GM10248 (cell line): ENCODE data around the gene BOLL.
"Not testable (repeated sequence)": the region's sequence is repeated elsewhere in the genome, so short reads cannot be mapped to it uniquely, and the experiment has no call there.

Experiments used
- CTCF ChIA-PET: fragments of 300-600 bp; sonication (Branson Sonifier 250); formaldehyde crosslinking; extraction: SDS; loops from one replicate; lab custom pipeline; 2021; ENCODE audit warnings: antibody characterized with exemption; lab: Yijun Ruan, JAX
- POLR2A ChIA-PET: fragments of 350-650 bp; sonication (Branson Sonifier 250); formaldehyde crosslinking; extraction: SDS; loops from one replicate; lab custom pipeline; 2020; ENCODE audit warnings: antibody characterized with exemption; lab: Yijun Ruan, JAX
- DNase-seq: peaks from one replicate; pipeline ENCODE4 v3.0.0; 2012; ENCODE audit errors: extremely low spot score
- TF ChIP-seq, protein P1 (sequence below): IDR thresholded peaks from 2 replicates; pipeline ENCODE4 v1.5.1; 2012; ENCODE audit warnings: mild to moderate bottlenecking, low read depth; ENCODE audit errors: extremely low read depth, missing control alignments, control extremely low read depth

Gene BOLL

DNA sequence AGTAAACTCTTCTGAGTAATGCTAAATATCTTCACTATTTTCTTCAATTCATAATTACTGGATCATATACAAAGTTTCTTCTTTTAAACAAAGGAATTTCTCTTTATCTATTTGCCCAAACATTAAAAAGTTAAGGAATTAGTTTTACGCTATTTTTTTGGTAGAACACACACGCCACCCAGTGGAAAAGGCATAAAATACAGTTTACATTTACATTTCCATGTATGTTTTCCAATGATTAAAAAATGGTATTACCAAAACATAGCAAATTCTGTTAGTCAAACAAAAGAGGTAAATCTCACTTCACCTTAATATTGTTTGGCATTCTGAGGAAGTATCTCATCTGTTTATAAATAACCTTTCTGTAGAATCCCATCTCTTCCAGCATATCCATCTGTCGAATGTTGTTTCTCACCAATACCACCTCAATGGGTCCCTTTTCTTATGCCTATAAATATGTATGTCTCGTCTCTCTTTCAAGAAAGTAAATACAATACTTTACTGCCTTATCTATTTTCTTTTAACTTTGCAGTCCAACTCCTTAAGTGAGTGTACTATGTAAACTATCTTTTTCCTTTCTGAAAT, 7.2 kb downstream of the BOLL start:
- ChIA-PET POLR2A (no interaction called here), CTCF (interaction anchor here (0.8 to 5.8 kb wide), 8 partner anchors 11 to 1030 kb away, joined by 3 to 37 read pairs (median 5); partner anchors contain the start of gene MARS2)
- DNase-seq: no peak
- TF ChIP-seq, protein P1, sequence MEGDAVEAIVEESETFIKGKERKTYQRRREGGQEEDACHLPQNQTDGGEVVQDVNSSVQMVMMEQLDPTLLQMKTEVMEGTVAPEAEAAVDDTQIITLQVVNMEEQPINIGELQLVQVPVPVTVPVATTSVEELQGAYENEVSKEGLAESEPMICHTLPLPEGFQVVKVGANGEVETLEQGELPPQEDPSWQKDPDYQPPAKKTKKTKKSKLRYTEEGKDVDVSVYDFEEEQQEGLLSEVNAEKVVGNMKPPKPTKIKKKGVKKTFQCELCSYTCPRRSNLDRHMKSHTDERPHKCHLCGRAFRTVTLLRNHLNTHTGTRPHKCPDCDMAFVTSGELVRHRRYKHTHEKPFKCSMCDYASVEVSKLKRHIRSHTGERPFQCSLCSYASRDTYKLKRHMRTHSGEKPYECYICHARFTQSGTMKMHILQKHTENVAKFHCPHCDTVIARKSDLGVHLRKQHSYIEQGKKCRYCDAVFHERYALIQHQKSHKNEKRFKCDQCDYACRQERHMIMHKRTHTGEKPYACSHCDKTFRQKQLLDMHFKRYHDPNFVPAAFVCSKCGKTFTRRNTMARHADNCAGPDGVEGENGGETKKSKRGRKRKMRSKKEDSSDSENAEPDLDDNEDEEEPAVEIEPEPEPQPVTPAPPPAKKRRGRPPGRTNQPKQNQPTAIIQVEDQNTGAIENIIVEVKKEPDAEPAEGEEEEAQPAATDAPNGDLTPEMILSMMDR: peak; percentile 62

DNA sequence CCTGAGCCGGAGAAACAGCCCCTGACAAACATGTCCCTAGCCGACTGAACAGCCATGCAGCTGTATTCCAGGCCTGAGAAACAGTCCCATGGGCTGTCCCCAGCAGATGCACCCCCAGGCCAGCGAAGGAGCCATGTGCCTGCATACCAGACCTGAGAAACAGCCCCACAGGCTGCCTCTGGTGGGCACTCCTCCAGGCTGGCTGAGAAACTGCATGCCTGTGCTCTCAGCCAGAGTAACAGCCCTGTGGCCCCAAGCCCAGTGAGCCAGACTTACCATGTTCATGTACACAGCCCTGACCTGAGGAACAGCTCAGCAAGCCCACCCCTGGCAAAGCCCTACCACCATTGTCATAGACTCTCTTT, 24.8 kb downstream of the BOLL start:
- CTCF ChIA-PET: interaction anchor here (1.8 kb wide), 1 partner anchor 18 kb away, joined by 5 read pairs; no protein-coding TSS in a partner anchor
- TF ChIP-seq, protein P1: no peak
- no peak for DNase-seq
- POLR2A ChIA-PET: no interaction called here

DNA sequence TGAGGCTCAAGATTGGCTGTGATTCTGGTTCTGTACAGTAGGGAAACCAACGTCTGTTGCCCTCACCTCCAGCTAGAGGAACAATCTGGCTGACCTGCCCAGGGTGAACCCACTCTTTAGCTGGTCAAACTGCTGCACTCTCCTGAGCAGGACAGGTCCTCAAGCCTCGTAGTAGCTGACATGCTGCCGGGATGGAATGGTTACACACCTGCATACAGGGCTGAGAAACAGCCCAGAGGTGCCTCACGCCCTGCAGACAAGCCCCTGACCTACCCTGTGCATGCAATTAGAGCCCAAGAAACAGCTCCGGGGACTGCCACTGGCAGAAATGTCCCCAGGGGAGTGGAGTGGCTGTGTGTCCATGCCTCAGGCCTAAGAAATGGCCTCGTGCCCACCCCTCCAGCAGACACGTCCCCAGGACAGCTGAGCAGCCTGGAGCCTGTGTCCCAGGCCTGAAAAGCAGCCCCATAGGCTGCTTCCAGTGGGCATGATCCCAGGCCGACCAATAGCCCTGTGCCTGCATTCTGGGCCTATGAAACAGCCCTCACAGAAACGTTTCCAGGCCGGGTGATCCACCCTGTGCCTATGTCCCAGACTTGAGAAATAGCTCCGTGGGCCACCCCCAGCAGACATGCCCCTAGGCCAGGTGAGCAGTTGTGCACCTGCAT, 25.4 kb downstream of the BOLL start:
- POLR2A ChIA-PET: no interaction called here
- TF ChIP-seq, protein P1: no peak
- DNase-seq: no peak
- CTCF ChIA-PET: interaction anchor here (1.2 to 1.8 kb wide), 2 partner anchors 19 to 34 kb away, joined by 3 to 5 read pairs; no protein-coding TSS in a partner anchor

DNA sequence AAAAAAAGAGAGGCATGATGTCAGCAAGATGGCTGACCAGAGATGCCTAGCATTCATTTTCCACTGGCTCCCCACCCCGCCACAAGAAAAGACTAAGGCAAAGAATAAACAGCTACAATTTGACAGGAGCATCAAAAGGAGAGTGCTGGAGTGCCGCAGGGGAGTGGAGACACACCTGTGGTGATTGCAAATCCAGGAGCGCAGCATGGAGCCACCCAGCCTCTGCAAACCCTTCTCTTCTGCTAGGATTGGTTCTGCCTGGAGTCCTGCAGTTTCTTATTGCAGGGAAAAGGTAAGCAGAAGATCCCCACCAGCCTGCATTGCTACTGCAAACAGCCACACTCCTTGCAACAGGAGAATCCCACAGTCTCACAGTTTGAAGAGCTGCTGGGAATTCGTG, 26.1 kb downstream of the BOLL start:
- POLR2A ChIA-PET: no interaction called here
- no peak for DNase-seq
- TF ChIP-seq, protein P1: no peak
- CTCF ChIA-PET: interaction anchor here (1.2 to 1.8 kb wide), 2 partner anchors 20 to 33 kb away, joined by 3 to 5 read pairs; no protein-coding TSS in a partner anchor

GRCh38 chr2:197740200-197740599, 44.9 kb downstream of the BOLL start:
- CTCF ChIA-PET: no interaction called here
- POLR2A ChIA-PET: no interaction called here
- DNase-seq: no peak
- TF ChIP-seq, protein P1: no peak

DNA sequence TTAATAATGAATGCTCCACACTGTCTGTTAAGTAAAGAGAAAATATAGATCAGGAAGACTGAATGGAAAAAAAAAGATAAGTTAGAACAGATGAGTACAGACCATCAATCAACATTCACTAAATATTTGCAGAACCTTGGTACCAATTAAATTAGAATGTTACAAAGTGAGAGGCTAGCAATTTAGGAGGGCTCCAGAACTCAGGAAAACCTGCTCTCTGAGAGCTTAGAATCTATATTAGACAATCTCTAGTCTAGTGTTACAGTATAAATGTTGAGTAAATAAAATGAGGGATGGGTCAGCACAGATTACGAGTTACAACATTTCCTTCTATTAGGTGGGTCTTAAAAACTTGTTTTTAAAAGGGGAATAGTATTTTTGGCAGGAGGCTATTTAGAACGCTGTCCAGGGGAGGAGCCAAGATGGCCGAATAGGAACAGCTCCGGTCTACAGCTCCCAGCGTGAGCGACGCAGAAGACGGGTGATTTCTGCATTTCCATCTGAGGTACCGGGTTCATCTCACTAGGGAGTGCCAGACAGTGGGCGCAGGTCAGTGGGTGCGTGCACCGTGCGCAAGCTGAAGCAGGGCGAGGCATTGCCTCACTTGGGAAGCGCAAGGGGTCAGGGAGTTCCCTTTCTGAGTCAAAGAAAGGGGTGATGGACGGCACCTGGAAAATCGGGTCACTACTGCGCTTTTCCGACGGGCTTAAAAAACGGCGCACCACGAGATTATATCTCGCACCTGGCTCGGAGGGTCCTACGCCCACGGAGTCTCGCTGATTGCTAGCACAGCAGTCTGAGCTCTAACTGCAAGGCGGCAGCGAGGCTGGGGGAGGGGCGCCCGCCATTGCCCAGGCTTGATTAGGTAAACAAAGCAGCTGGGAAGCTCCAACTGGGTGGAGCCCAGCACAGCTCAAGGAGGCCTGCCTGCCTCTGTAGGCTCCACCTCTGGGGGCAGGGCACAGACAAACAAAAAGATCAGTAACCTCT, 56.3 kb downstream of the BOLL start:
- DNase-seq, POLR2A ChIA-PET: not testable (repeated sequence)
- CTCF ChIA-PET: interaction anchor here (1.0 kb wide), 1 partner anchor 21 kb away, joined by 3 read pairs; no protein-coding TSS in a partner anchor
